ENCODE measurements around the gene DZIP3.
"Not testable (repeated sequence)": the region's sequence is repeated elsewhere in the genome, so short reads cannot be mapped to it uniquely, and the experiment has no call there.

Gene DZIP3

GRCh38 chr3:108673988-108674661 lies 84.6 kb downstream of the DZIP3 start:
- no peaks in the 10 kb centered on the region for H3K9me3 Mint-ChIP-seq

GRCh38 chr3:108677811-108678210 lies 88.3 kb downstream of the DZIP3 start:
- TF ChIP-seq CTCF (IDR thresholded peaks at IDR 0.05), result no peak
- DNase-seq, result no peak
- Mint-ChIP-seq H3K9me3 (no peaks in the 10 kb centered on the region), H3K4me1 (peaks cover 5% of the 10 kb centered on the region), H3K27me3 (ENCODE audit: low read depth, poor library complexity) (no peaks in the 10 kb centered on the region), H3K27ac (no peak overlapping the region), H3K4me3 (no peak overlapping the region), H3K36me3 (ENCODE audit: low read depth) (peaks cover 57% of the 10 kb centered on the region)

More at GRCh38 chr3:108673988-108674661, 84.6 kb downstream of the DZIP3 start:
- Mint-ChIP-seq H3K4me1 (peaks cover 5% of the 10 kb centered on the region), H3K4me3 (no peak overlapping the region), H3K27me3 (ENCODE audit: low read depth, poor library complexity) (no peaks in the 10 kb centered on the region), H3K27ac (no peak overlapping the region), H3K36me3 (ENCODE audit: low read depth) (peaks cover 66% of the 10 kb centered on the region)
- TF ChIP-seq CTCF (IDR thresholded peaks at IDR 0.05), result no peak
- no peak for DNase-seq

GRCh38 chr3:108692286-108692685 lies 102.8 kb downstream of the DZIP3 start:
- H3K27ac Mint-ChIP-seq; H3K4me3 Mint-ChIP-seq; H3K27me3 Mint-ChIP-seq (ENCODE audit: low read depth, poor library complexity); H3K4me1 Mint-ChIP-seq; DNase-seq: not testable (repeated sequence)
- peaks cover 18% of the 10 kb centered on the region for H3K9me3 Mint-ChIP-seq
- H3K36me3 Mint-ChIP-seq (ENCODE audit: low read depth), result peaks cover 84% of the 10 kb centered on the region

GRCh38 chr3:108698461-108698860 lies 108.9 kb downstream of the DZIP3 start:
- Mint-ChIP-seq H3K27me3 (ENCODE audit: low read depth, poor library complexity) (peaks cover 3% of the 10 kb centered on the region), H3K9me3 (peaks cover 31% of the 10 kb centered on the region), H3K36me3 (ENCODE audit: low read depth) (peaks cover 32% of the 10 kb centered on the region), H3K27ac (no peak overlapping the region), H3K4me1 (no peaks in the 10 kb centered on the region), H3K4me3 (no peak overlapping the region)
- no peak for DNase-seq
- TF ChIP-seq CTCF (IDR thresholded peaks at IDR 0.05), result no peak

- H3K4me1 Mint-ChIP-seq, result no peaks in the 10 kb centered on the region
- H3K36me3 Mint-ChIP-seq (ENCODE audit: low read depth), result peaks cover 7% of the 10 kb centered on the region
- TF ChIP-seq CTCF (IDR thresholded peaks at IDR 0.05), result no peak
- no peak overlapping the region for H3K4me3 Mint-ChIP-seq
- DNase-seq, result no peak
- H3K27me3 Mint-ChIP-seq (ENCODE audit: low read depth, poor library complexity), result peaks cover 2% of the 10 kb centered on the region
- H3K27ac Mint-ChIP-seq, result no peak overlapping the region
- peaks cover 35% of the 10 kb centered on the region for H3K9me3 Mint-ChIP-seq
Observed at GRCh38 chr3:108705045-108705444, 115.5 kb downstream of the DZIP3 start.

GRCh38 chr3:108713009-108713516 lies 123.5 kb downstream of the DZIP3 start:
- no peak for DNase-seq
- no peaks in the 10 kb centered on the region for H3K9me3 Mint-ChIP-seq
- H3K27me3 Mint-ChIP-seq (ENCODE audit: low read depth, poor library complexity), result peaks cover 9% of the 10 kb centered on the region
- peaks cover 9% of the 10 kb centered on the region for H3K4me1 Mint-ChIP-seq
- H3K27ac Mint-ChIP-seq, result no peak overlapping the region
- TF ChIP-seq CTCF (IDR thresholded peaks at IDR 0.05), result no peak
- no peaks in the 10 kb centered on the region for H3K36me3 Mint-ChIP-seq (ENCODE audit: low read depth)
- no peak overlapping the region for H3K4me3 Mint-ChIP-seq

Data from nephron progenitor cell (in vitro differentiated cells).